ENCODE data around the gene NXPH3.

The NXPH3 gene

DNA sequence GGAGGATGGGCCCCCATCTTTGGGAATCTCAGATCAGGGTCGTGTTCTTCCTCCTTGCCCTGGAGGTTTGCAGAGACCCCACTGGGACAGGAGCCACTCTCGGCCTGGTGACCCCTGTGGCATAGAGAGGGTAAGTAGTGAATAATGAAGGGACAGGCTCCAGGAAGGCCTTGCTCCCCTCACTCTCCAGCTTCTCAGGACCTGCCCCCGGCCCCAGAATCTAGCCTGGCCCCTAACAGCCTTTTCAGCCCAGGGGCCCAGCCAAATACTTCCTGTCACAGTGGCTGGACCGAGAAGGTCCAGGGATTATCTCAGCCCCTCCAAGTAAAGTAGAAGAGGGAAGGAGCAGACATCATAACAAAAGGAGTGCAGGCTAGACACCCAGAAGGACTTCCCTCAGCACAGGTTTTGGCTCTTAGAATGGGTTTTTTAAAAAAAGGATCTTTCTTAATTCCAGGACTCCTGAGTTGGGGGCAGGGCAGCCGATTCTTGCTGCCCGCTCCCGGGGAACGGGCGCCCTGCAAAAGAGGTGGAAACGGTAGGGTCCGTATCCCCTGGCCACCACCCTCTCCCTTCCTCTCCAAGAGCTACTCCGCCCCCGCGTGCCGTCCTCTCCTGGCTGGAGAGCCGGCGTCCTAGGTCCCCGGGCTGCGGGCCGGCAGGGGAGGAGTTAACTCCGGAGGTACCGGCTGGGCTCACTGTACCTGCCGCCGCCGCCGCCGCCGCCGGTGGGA, 559 bp upstream of the NXPH3 start:
- H3K4me3 ChIP-seq (ENCODE audit: low read depth, low read length) = no peak overlapping the region
- DNase-seq = no peak
- H3K27me3 ChIP-seq = peaks cover 69% of the 10 kb centered on the region
- H3K36me3 ChIP-seq = no peaks in the 10 kb centered on the region
- TF ChIP-seq CTCF (IDR thresholded peaks at IDR 0.05; ENCODE audit: low read depth, low read length) = no peak
- no peaks in the 10 kb centered on the region for H3K9me3 ChIP-seq
- H3K4me1 ChIP-seq = no peaks in the 10 kb centered on the region

DNA sequence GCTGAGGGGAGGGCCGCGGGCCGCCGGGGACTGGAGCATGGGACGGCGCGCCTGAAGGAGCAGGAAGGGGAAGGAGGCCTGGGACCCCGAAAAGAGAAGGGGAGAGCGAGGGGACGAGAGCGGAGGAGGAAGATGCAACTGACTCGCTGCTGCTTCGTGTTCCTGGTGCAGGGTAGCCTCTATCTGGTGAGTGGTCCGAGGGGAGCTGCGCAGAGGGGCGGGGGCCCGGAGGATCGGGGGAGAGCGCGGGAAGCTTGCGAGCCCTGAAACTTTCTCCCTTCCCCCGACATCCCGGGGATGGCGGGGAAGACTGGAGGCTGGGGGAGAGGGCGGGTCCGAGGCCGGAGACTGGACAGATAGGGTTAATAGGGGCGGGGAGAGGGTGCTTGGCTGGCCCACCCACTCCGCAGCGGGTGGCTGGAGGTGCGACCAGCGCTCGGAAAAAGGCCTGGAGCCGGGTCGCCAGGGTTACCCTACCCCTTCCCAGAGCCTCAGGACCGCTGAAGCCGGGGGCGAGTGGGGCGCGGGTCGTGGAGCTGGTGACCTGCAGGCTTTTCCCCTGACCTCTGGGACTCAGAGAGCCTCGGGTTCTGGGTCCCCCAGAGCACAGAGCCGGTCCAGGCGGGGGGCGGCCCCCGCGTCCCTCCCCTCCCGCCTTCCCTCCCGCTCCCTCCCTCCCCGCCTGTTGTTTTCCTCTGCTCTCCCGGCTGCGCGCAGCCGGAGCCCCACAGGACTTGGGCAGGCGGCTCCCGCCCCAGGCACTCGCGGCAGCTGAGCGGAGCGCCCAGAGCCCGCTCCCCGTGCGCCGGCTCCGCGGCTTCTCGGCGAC, 631 bp downstream of the NXPH3 start:
- H3K27me3 ChIP-seq = peaks cover 59% of the 10 kb centered on the region

GRCh38 chr17:49576917-49577649, 1.4 kb downstream of the NXPH3 start:
- Histone ChIP-seq H3K4me3 (ENCODE audit: low read depth, low read length) (peak overlapping the region; percentile 51), H3K27me3 (peaks cover 57% of the 10 kb centered on the region)
- no peak for DNase-seq

More for the DNA sequence above, 631 bp downstream of the NXPH3 start:
- H3K4me1 ChIP-seq = no peaks in the 10 kb centered on the region
- no peak for TF ChIP-seq CTCF (IDR thresholded peaks at IDR 0.05; ENCODE audit: low read depth, low read length)
- no peaks in the 10 kb centered on the region for H3K36me3 ChIP-seq
- H3K9me3 ChIP-seq = no peaks in the 10 kb centered on the region
- peak; percentile 59 for DNase-seq
- peak overlapping the region; percentile 51 for H3K4me3 ChIP-seq (ENCODE audit: low read depth, low read length)

DNA sequence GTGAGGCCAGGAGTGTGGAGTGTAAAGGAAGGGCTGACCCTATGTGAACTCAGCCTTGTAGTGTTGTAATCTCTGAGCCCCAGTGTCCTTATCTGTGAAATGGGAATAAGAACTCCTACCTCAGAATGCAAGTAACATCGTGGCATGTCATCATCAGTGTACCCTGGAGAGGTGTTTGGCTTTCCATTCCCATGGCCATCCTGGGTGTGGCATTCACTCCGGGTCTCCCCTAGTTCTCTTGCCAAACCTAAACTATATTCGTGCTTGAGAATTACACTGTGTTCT, 1.9 kb downstream of the NXPH3 start:
- Histone ChIP-seq H3K4me1 (no peaks in the 10 kb centered on the region), H3K4me3 (ENCODE audit: low read depth, low read length) (no peak overlapping the region), H3K27me3 (peaks cover 53% of the 10 kb centered on the region), H3K36me3 (no peaks in the 10 kb centered on the region), H3K9me3 (no peaks in the 10 kb centered on the region)
- TF ChIP-seq CTCF (IDR thresholded peaks at IDR 0.05; ENCODE audit: low read depth, low read length) = no peak
- no peak for DNase-seq

More at GRCh38 chr17:49576917-49577649, 1.4 kb downstream of the NXPH3 start:
- Histone ChIP-seq H3K4me1 (no peaks in the 10 kb centered on the region), H3K9me3 (no peaks in the 10 kb centered on the region), H3K36me3 (no peaks in the 10 kb centered on the region)
- no peak for TF ChIP-seq CTCF (IDR thresholded peaks at IDR 0.05; ENCODE audit: low read depth, low read length)

- TF ChIP-seq CTCF (IDR thresholded peaks at IDR 0.05; ENCODE audit: low read depth, low read length) = no peak
- peaks cover 49% of the 10 kb centered on the region for H3K27me3 ChIP-seq
These were observed 2.3 kb downstream of the NXPH3 start for GRCh38 chr17:49577963-49578362.

More at GRCh38 chr17:49577963-49578362, 2.3 kb downstream of the NXPH3 start:
- Histone ChIP-seq H3K4me3 (ENCODE audit: low read depth, low read length) (no peak overlapping the region), H3K36me3 (no peaks in the 10 kb centered on the region), H3K9me3 (no peaks in the 10 kb centered on the region), H3K4me1 (no peaks in the 10 kb centered on the region)
- DNase-seq = no peak
